Skeletal muscle satellite cell (primary cell): ENCODE data around the gene DYNLT1.

ENCODE experiments used
- H3K27me3 ChIP-seq: 2 replicates; pipeline ENCODE4 v1.7.0; 2013; ENCODE audit warnings: low read length; ENCODE audit not compliant: control insufficient read depth, insufficient read depth
- H3K36me3 ChIP-seq: 2 replicates; pipeline ENCODE4 v1.7.0; 2013; ENCODE audit warnings: mild to moderate bottlenecking, control low read depth, low read length; ENCODE audit not compliant: insufficient read depth
- H3K4me1 ChIP-seq: 2 replicates; pipeline ENCODE4 v1.7.0; 2013; ENCODE audit warnings: low read length; ENCODE audit not compliant: control insufficient read depth, insufficient read depth
- H3K4me2 ChIP-seq: 2 replicates; pipeline ENCODE4 v1.7.0; 2013; ENCODE audit warnings: mild to moderate bottlenecking, low read length
- H3K4me3 ChIP-seq: 2 replicates; pipeline ENCODE4 v1.7.0; 2013; ENCODE audit warnings: low read length
- H3K9ac ChIP-seq: 2 replicates; pipeline ENCODE4 v1.7.0; 2013; ENCODE audit warnings: mild to moderate bottlenecking, low read depth, low read length, moderate library complexity
- H3K9me3 ChIP-seq: replicated peaks from 2 replicates; pipeline ENCODE4 v1.7.0; 2013; ENCODE audit warnings: mild to moderate bottlenecking, control low read depth, low read length

DYNLT1 gene

DNA sequence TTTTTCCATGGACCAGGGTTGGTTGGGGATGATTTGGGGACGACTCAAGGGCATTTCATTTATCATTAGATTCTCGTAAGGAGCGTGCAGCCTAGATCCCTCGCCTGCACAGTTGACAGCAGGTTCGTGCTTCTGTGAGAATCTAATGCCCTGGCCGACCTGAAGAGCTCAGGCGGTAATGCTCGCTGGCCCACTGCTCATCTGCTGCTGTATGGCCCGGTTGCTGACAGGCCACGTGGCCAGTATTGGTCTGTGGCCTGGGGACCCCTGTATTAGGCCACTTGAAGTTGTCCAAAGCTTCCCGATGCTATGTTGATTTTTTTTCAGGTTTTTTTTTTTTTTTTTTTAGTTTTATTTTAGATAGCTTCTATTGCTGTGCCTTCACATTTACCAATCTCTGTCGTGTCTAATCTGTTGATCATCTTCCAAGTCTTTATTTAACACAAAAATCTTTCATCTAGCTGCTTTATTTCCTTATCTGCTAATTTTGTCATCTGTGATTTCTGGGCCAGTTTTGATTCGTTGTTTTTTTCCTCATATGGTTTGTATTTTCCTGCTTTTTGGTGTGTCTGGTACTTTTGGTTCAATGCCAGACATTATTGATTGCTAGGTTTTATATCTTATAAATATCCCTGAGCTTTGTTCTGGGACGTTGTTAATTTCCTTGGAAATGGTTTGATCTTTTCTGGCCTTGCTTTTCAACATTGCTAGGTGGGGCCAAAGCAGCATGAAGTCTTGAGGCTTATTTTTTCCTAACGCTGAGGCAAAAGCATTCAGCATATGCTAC lies 41.1 kb downstream of the DYNLT1 start:
- Histone ChIP-seq H3K4me2 (no peak overlapping the region), H3K9me3 (no peaks in the 10 kb centered on the region), H3K4me3 (no peak overlapping the region), H3K4me1 (peaks cover 6% of the 10 kb centered on the region), H3K9ac (no peak overlapping the region), H3K27me3 (no peaks in the 10 kb centered on the region), H3K36me3 (peaks cover 56% of the 10 kb centered on the region)

DNA sequence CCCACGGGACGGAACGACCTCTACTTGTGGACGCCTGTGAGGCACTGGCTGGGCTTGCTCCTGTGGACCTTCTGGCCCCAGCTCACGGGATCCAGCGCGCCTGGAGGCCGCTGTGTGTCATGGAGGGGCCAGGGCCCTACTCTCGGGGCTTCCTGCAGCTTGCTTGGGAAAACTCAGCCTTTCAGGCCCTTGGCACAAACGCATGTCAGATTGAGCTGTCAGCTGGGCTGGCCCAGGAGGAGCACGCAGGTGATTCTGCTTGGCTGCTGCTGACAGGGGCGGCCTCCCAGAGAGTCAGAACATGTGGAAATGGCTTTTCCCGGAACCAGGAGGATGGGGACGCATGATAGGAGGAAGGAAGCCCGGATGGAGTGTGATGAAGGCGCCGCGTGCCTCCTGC lies 44.9 kb downstream of the DYNLT1 start:
- H3K27me3 ChIP-seq: no peaks in the 10 kb centered on the region
- no peaks in the 10 kb centered on the region for H3K9me3 ChIP-seq
- no peak overlapping the region for H3K9ac ChIP-seq
- no peak overlapping the region for H3K4me2 ChIP-seq
- no peaks in the 10 kb centered on the region for H3K4me1 ChIP-seq
- H3K4me3 ChIP-seq: no peak overlapping the region
- peaks cover 53% of the 10 kb centered on the region for H3K36me3 ChIP-seq

DNA sequence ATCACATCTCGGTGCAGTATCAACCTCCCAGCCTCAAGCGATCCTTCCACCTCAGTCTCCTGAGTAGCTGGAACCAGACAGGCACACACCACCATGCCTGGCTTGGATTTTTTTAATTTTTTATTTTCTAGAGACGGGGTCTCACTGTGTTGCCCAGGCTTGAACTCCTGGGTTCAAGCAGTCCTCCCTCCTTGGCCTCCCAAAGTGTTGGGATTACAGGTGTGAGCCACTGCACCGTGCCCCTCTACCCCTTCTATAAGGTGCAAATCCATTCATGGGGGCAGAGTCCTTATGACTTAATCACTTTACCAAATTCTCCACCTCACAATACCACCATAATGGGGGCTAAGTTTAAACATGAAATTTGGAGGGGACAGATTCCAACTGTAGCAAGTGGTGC lies 47.0 kb downstream of the DYNLT1 start:
- Histone ChIP-seq H3K4me1 (no peaks in the 10 kb centered on the region), H3K36me3 (peaks cover 59% of the 10 kb centered on the region), H3K4me3 (no peak overlapping the region), H3K4me2 (no peak overlapping the region), H3K9ac (no peak overlapping the region), H3K9me3 (no peaks in the 10 kb centered on the region), H3K27me3 (no peaks in the 10 kb centered on the region)

DNA sequence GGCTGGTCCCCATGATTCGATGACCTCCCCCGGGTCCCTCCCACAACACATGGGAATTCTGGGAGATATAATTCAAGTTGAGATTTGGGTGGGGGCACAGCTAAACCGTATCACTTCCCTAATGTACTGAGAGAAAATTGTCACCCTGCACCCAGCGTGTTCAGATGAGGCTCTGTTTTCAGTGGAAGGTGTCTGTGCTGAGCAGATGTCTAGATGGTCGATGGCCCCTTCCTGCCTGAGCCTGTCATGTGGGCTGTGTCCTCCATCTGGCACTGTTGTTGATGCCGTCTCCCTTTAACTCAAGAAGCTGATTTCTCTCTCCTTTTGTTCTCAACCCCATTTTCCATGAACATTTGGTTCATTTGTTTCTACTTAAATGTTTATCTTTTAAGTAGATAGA lies 47.7 kb downstream of the DYNLT1 start:
- Histone ChIP-seq H3K4me3 (no peak overlapping the region), H3K9ac (no peak overlapping the region), H3K27me3 (no peaks in the 10 kb centered on the region), H3K36me3 (peaks cover 62% of the 10 kb centered on the region), H3K9me3 (no peaks in the 10 kb centered on the region), H3K4me1 (no peaks in the 10 kb centered on the region), H3K4me2 (no peak overlapping the region)

DNA sequence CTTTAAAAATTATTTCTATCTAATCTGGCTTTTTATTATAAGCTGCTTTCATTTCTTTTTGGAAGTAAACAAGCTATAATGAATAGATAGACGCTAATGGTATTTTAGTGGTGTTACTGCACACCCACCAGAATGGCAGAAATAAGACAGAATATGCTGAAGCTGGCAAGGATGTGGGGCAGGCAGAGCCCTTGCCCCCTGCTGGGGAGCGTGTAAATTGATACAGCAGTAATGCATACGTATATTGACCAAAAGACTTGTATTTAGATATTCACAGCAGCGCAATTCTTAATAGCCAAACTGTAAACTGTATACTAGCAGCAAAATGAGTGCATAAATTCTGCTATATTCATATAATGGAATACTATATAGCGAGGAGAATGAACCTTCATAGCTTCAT lies 49.3 kb downstream of the DYNLT1 start:
- Histone ChIP-seq H3K4me3 (no peak overlapping the region), H3K9ac (no peak overlapping the region), H3K4me2 (no peak overlapping the region), H3K4me1 (no peaks in the 10 kb centered on the region), H3K27me3 (no peaks in the 10 kb centered on the region), H3K9me3 (no peaks in the 10 kb centered on the region), H3K36me3 (peaks cover 68% of the 10 kb centered on the region)

DNA sequence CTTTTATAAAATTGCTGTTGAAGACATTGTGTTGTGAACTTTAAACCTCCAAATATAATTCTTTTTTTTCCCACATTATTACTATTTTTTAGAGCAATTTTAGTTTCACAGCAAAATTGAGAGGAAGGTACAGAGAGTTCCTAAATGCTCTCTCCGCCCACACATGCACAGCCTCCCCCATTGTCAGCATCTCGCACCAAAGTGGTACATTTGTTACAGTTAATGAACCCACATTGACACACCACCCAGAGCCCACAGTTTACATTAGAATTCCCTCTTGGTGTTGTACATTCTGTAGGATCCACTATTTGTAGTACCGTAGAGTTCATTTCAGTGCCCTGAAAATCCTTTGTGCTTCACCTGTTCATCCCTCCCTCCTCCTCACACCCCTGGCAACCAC lies 50.9 kb downstream of the DYNLT1 start:
- H3K4me3 ChIP-seq: no peak overlapping the region
- no peak overlapping the region for H3K4me2 ChIP-seq
- peaks cover 72% of the 10 kb centered on the region for H3K36me3 ChIP-seq
- H3K4me1 ChIP-seq: no peaks in the 10 kb centered on the region
- no peaks in the 10 kb centered on the region for H3K9me3 ChIP-seq
- no peak overlapping the region for H3K9ac ChIP-seq
- no peaks in the 10 kb centered on the region for H3K27me3 ChIP-seq

DNA sequence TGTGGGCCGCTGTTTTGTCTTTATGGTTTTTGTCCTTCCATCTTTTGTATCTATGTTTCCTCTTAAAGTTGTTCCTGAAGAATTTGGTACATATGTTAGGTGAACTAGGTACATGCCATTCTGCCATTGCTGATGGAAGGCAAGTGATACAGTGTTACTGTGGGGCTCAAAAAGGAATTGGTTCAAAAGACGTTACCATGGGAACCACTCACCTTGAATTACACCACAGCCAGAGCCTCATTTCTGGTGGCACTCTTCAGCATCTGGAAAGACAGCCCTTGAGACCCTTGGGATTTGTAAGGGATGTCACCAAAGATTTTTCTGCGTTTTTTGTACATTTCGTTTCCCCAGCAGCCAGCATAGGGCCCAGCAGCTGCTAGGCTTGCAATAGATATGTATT lies 52.7 kb downstream of the DYNLT1 start:
- Histone ChIP-seq H3K27me3 (no peaks in the 10 kb centered on the region), H3K36me3 (peaks cover 79% of the 10 kb centered on the region), H3K4me1 (no peaks in the 10 kb centered on the region), H3K4me3 (no peak overlapping the region), H3K9me3 (no peaks in the 10 kb centered on the region), H3K9ac (no peak overlapping the region), H3K4me2 (no peak overlapping the region)

DNA sequence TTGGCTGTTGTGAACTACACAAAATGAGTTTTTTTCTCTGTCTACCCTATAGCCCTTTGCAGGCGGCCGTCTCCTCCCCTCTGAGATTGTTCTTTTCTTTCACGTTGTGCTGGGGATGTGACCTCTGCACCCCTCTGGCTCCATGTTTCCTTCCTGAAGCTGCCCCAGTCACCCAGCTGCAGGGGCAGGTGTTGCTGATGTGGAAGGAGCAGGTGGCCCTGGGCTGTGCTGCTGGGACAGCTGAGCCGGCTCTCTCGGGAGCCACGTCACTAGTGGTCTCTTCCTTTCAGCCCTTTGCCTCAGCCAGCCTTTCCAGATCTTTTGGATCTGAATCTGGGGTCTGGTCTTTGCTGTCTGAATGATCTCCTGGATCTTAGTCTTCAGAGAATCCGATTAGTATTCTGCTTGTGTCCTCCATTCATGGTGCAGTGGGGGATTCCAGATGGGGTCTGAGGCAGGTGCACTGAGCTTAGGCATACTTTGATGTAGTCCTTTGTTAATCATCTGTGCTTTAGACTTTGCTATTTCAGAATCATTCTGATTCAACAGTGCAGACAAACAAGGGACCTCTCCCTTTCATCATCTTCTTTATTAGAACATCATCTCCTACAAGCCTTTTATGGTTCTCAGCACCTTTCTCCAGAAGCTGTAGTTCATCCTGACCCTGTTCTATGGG lies 53.3 kb downstream of the DYNLT1 start:
- Histone ChIP-seq H3K9me3 (no peaks in the 10 kb centered on the region), H3K4me1 (no peaks in the 10 kb centered on the region), H3K36me3 (peaks cover 80% of the 10 kb centered on the region), H3K4me3 (no peak overlapping the region), H3K4me2 (no peak overlapping the region), H3K27me3 (no peaks in the 10 kb centered on the region), H3K9ac (no peak overlapping the region)

DNA sequence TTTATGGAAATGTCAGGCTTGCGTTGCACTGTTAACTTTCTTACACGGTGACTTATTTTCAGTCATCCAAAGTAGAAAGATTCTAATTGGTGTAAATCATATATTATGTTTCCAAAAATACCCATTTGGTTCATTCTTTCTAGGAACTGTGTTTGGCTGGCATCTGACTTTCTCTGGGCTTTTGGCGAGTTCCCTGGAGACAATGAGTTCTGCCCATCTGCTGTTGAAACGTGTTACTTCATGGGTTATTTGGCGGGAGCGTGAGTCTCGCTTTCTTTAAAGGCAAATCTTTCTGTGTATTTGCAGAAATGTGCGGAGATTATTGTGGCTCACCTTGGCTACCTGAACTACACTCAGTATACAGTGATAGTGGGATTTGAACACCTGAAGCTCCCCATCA lies 55.2 kb downstream of the DYNLT1 start:
- Histone ChIP-seq H3K9ac (no peak overlapping the region), H3K36me3 (peaks cover 82% of the 10 kb centered on the region), H3K4me3 (no peak overlapping the region), H3K27me3 (no peaks in the 10 kb centered on the region), H3K4me2 (no peak overlapping the region), H3K9me3 (no peaks in the 10 kb centered on the region), H3K4me1 (no peaks in the 10 kb centered on the region)

DNA sequence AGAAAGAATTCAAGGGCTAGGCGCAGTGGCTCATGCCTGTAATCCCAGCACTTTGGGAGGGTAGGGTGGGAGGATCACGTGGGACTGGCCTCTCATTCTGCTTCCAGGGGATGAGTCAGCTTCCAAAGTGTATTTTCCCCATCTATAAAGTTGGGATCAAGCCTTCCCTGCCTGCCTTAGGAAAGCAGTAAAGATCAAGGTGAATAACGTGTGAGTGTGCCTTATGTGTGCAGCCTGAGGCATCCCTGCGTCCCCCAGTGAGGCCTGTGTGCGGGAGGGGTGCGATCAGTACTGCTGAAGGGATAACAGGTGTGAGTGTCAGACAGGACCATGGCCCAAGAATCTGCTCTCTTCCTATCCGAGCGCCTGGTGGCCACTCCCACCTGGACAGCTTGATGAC lies 57.9 kb downstream of the DYNLT1 start:
- Histone ChIP-seq H3K27me3 (no peaks in the 10 kb centered on the region), H3K4me3 (no peak overlapping the region), H3K36me3 (peaks cover 77% of the 10 kb centered on the region), H3K4me1 (no peaks in the 10 kb centered on the region), H3K4me2 (no peak overlapping the region), H3K9ac (no peak overlapping the region), H3K9me3 (no peaks in the 10 kb centered on the region)
